Tibial artery (tissue), 4 donors: ENCODE results near the gene MDFI.

Experiments used
- DNase-seq, 2 donors: peaks; one replicate each; pipeline ENCODE4 v3.0.0-alpha.2; 2019
- H3K27ac ChIP-seq, 2 donors: fragments of 200-600 bp; sonication (generic) in 1 of 2; 1 replicate in 1 of 2; 2 replicates in 1 of 2; pipeline ENCODE4 v1.5.1; 2018 to 2019; ENCODE audit warnings: mild to moderate bottlenecking in 1 of 2
- H3K27me3 ChIP-seq, 2 donors: fragments of 200-600 bp; sonication (generic) in 1 of 2; one replicate each; pipeline versions ENCODE4 v1.5.1 to v1.6.0; 2016 to 2019
- H3K36me3 ChIP-seq, 3 donors: fragments of 200-600 bp; sonication (generic) in 2 of 3; one replicate each; pipeline ENCODE4 v1.5.1; 2016 to 2019; ENCODE audit warnings: mild to moderate bottlenecking in 2 of 3
- H3K4me1 ChIP-seq, 4 donors: fragments of 200-600 bp; sonication (generic) in 2 of 4; 1 replicate in 3 of 4; 2 replicates in 1 of 4; pipeline ENCODE4 v1.5.1; 2016 to 2019
- H3K4me3 ChIP-seq, 2 donors: fragments of 200-600 bp; sonication (generic) in 1 of 2; 1 replicate in 1 of 2; 2 replicates in 1 of 2; pipeline ENCODE4 v1.5.1; 2018 to 2019; ENCODE audit warnings: mild to moderate bottlenecking in 2 of 2
- H3K9me3 ChIP-seq, 3 donors: fragments of 200-600 bp; sonication (generic) in 1 of 3; one replicate each; pipeline ENCODE4 v1.5.1; 2016 to 2019
- CTCF ChIP-seq, 2 experiments: fragments of 200-600 bp in 1 of 2; fragments of 450-650 bp in 1 of 2; IDR thresholded peaks; one replicate each; pipeline ENCODE4 v1.5.1; 2017 to 2019; ENCODE audit warnings: antibody characterized with exemption in 2 of 2, mild to moderate bottlenecking in 1 of 2, moderate library complexity in 1 of 2
- intact Hi-C: fragments of 100-400 bp; cut with DNase I; formaldehyde crosslinking; loops from one replicate; pipeline ENCODE4 v1.15.0; 2023; ENCODE audit warnings: low total_unique reads

Gene MDFI

GRCh38 chr6:41682056-41682477 is 43.8 kb downstream of the MDFI start:
- TF ChIP-seq CTCF (IDR thresholded peaks at IDR 0.05) = peak; percentile 78 to 86
- Histone ChIP-seq H3K9me3 (no peaks in the 10 kb centered on the region), H3K27me3 (no peaks in the 10 kb centered on the region), H3K4me1 (peaks cover 0 to 23% (median 16%) of the 10 kb centered on the region in 4 donors), H3K36me3 (peaks cover 10 to 29% (median 28%) of the 10 kb centered on the region in 3 donors), H3K27ac (no peak overlapping the region), H3K4me3 (no peak overlapping the region)
- intact Hi-C loops = loop anchor here (2.0 kb wide), 2 partner anchors 79 to 313 kb away; no protein-coding TSS in a partner anchor
- DNase-seq = peak; percentile 92 to 93

GRCh38 chr6:41682497-41683272 is 44.4 kb downstream of the MDFI start:
- Histone ChIP-seq H3K27me3 (no peaks in the 10 kb centered on the region), H3K4me3 (peak overlapping the region; percentile 50 to 55), H3K4me1 (peaks cover 0 to 23% (median 16%) of the 10 kb centered on the region in 4 donors), H3K27ac (peak overlapping the region in 1 of 2 donors; percentile 69), H3K9me3 (no peaks in the 10 kb centered on the region), H3K36me3 (peaks cover 16 to 35% (median 35%) of the 10 kb centered on the region in 3 donors)
- TF ChIP-seq CTCF (IDR thresholded peaks at IDR 0.05) = no peak
- intact Hi-C loops = loop anchor here (2.0 kb wide), 2 partner anchors 80 to 314 kb away; no protein-coding TSS in a partner anchor
- DNase-seq = peak in 1 of 2 donors; percentile 65

GRCh38 chr6:41683273-41683522 is 44.9 kb downstream of the MDFI start:
- Histone ChIP-seq H3K4me1 (peaks cover 0 to 23% (median 16%) of the 10 kb centered on the region in 4 donors), H3K27me3 (no peaks in the 10 kb centered on the region), H3K4me3 (peak overlapping the region; percentile 50 to 55), H3K27ac (peak overlapping the region in 1 of 2 donors; percentile 69), H3K9me3 (no peaks in the 10 kb centered on the region), H3K36me3 (peaks cover 20 to 40% (median 40%) of the 10 kb centered on the region in 3 donors)
- no peak for TF ChIP-seq CTCF (IDR thresholded peaks at IDR 0.05)
- no peak for DNase-seq
- intact Hi-C loops = loop anchor here (2.0 kb wide), 2 partner anchors 80 to 314 kb away; no protein-coding TSS in a partner anchor

- Histone ChIP-seq H3K4me1 (peaks cover 0 to 23% (median 16%) of the 10 kb centered on the region in 4 donors), H3K36me3 (peaks cover 20 to 45% (median 45%) of the 10 kb centered on the region in 3 donors), H3K9me3 (no peaks in the 10 kb centered on the region), H3K27me3 (no peaks in the 10 kb centered on the region), H3K4me3 (peak overlapping the region; percentile 50 to 55), H3K27ac (peak overlapping the region in 1 of 2 donors; percentile 69)
- peak; percentile 82 to 91 for TF ChIP-seq CTCF (IDR thresholded peaks at IDR 0.05)
- intact Hi-C loops = loop anchor here (2.0 kb wide), 2 partner anchors 81 to 315 kb away; no protein-coding TSS in a partner anchor
- peak; percentile 75 to 89 for DNase-seq
Observed at GRCh38 chr6:41683523-41684310, 45.4 kb downstream of the MDFI start.

- no peak overlapping the region for H3K27ac ChIP-seq
- H3K36me3 ChIP-seq = peaks cover 20 to 52% (median 46%) of the 10 kb centered on the region in 3 donors
- H3K27me3 ChIP-seq = no peaks in the 10 kb centered on the region
- TF ChIP-seq CTCF (IDR thresholded peaks at IDR 0.05) = no peak
- intact Hi-C loops = no loop called here
- no peak overlapping the region for H3K4me3 ChIP-seq
- DNase-seq = peak in 1 of 2 donors; percentile 63
- peaks cover 0 to 23% (median 16%) of the 10 kb centered on the region in 4 donors for H3K4me1 ChIP-seq
- no peaks in the 10 kb centered on the region for H3K9me3 ChIP-seq
Observed at GRCh38 chr6:41684311-41685180, 46.3 kb downstream of the MDFI start.
